ENCODE data around the gene NUDT12. TPM values are rescaled to one million over a fixed set of nuclear protein-coding genes. Genes with fewer than 3 reads are reported as not detected.
A peak's percentile ranks its signal among the peaks of the same experiment; 100 is the strongest.

NUDT12 gene
- total RNA-seq, 2 donors from 2014 or later = 0.71 to 5.7 TPM

DNA sequence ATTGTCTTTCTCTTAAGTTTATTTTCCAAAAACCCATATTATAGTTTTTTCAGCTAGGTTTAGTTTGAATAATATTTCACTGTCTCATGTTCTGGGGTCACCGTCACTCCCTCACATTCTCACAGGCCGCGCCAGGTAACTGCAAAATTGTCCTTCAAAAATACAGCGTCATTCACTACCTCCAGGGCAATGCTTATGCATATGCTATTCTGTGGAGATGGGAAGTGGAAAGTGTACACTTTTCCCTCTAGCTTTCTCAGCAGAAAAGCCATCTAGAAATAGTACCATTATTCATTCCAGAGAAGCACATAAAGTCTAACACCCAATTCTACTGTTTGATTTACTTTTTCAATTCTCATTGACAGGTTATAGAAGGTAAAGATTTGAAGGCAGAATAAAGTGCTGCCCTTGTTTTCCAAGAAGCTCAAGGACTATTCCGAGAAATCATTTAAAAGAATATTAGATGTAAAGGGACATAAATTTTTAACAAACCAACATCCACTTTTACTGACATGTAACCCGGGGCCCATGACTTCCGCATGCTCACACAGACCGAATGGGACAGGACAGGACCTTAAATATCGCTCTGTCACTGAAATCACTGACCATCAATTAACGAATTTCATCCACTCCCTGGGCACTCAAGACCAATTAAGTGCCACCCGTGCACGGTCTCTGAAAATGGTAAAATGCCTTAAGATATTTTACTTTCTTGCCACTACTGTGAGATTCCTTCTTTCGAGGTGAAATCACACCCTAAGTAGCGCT is 720 bp downstream of the NUDT12 start:
- DNase-seq (ENCODE audit: low spot score in 2 of 2) (no peak), ATAC-seq (peak; percentile 47 to 56)
- no peaks in the 10 kb centered on the region for H3K36me3 Mint-ChIP-seq
- peak overlapping the region; percentile 84 to 88 for H3K27ac Mint-ChIP-seq
- no peaks in the 10 kb centered on the region for H3K9me3 Mint-ChIP-seq

DNA sequence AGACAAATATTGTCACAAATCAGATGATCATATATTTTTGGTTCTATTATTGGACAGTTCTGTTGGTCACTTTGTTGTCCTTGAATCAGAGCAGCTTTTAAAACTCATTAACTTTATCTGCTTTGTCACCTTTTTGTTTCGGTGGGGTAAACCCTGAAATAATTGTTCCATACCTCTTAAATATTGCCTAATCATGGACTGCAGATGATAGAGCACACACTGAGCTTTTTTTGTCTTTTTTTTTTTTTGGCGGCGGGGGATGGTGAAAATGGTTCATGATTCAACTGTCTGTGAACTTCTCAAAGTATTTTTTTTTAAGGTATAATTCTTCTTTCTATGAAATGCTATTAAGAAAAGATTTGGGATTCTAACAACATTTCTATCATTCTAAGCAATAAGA is 1.8 kb downstream of the NUDT12 start:
- Mint-ChIP-seq H3K36me3 (no peaks in the 10 kb centered on the region), H3K9me3 (no peaks in the 10 kb centered on the region), H3K27ac (no peak overlapping the region)
- DNase-seq (ENCODE audit: low spot score in 2 of 2) (no peak), ATAC-seq (no peak)

DNA sequence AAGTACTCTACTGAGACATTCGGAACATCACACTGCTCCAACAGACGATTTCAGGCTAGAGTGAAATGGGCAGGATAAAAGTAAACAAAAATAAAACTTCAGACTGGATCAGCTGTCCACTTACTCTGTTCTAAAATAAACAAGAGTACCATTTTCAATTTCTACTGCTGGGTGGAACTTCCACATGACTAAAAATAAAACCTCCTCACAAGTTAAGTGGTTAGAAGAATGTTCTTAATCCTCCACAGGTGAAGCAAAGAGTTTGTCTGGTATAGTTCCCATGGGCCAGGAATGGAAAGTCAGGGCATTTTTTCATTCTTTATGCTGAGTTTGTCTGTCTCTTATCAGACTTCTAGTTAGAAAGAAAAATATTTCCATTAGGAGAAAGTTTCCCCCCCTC is 15.7 kb downstream of the NUDT12 start:
- no peak overlapping the region for H3K27ac Mint-ChIP-seq
- no peaks in the 10 kb centered on the region for H3K9me3 Mint-ChIP-seq
- ATAC-seq = no peak
- DNase-seq (ENCODE audit: low spot score in 2 of 2) = no peak
- no peaks in the 10 kb centered on the region for H3K36me3 Mint-ChIP-seq

DNA sequence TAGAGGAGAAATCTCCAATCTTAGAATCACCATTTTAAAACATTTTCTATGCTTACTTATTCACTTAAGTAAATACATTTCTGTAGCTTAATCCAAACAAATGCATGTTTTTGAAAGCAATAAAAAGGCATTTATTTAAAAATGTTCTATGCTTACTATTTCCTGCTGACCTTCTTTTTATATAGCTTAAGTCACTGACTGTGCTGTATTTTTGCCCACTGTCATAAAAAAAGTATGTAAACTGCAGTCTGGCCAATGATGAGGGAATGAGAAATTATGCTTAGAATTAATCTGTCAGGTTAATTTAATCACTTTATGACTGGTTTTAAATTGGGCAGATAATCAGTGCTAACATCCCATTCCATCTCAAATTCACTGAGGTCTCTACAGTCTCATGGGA is 20.1 kb downstream of the NUDT12 start:
- DNase-seq (ENCODE audit: low spot score in 2 of 2) (no peak), ATAC-seq (no peak)
- no peaks in the 10 kb centered on the region for H3K36me3 Mint-ChIP-seq

DNA sequence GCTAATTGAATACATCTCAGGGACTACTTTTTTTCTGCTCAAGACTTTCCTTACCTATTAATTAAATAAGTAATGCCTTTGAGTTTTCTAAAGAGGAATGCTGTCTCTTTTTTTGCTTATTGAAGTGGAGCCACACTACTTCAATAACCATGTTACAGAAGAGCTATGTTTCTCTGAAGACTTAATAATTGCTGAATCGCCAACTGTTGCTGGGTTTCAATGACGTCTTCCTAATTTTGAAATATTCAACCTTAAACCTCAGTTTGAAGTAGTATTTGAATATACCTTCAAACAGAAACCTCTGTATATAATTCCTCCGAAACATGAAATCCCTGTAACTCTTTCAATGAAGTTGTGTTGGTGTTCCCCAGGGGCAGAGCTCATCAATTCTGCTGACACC is 21.0 kb downstream of the NUDT12 start:
- Mint-ChIP-seq H3K27ac (no peak overlapping the region), H3K9me3 (no peaks in the 10 kb centered on the region), H3K36me3 (no peaks in the 10 kb centered on the region)
- ATAC-seq (no peak), DNase-seq (ENCODE audit: low spot score in 2 of 2) (no peak)

More for the DNA sequence above, 20.1 kb downstream of the NUDT12 start:
- H3K9me3 Mint-ChIP-seq = no peaks in the 10 kb centered on the region
- no peak overlapping the region for H3K27ac Mint-ChIP-seq

DNA sequence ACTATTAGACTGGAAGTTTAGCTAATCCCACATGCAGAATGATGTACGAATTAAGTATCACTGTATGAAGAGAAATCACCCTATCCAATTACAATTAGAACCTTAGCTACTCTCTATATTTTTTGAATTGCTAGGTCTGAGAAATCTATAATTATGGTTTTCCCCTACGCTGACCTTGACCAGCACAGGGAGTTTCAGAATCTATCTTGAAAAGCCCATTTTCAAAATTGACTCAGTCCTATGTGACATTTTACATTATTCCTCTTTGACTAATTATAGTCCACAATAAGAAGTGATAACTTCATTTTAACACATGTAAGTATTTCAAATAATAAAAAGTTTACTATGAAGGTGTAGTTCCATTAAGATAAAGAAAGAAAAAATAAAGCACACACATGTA is 21.5 kb downstream of the NUDT12 start:
- Mint-ChIP-seq H3K27ac (no peak overlapping the region), H3K36me3 (no peaks in the 10 kb centered on the region)
- ATAC-seq = no peak

DNA sequence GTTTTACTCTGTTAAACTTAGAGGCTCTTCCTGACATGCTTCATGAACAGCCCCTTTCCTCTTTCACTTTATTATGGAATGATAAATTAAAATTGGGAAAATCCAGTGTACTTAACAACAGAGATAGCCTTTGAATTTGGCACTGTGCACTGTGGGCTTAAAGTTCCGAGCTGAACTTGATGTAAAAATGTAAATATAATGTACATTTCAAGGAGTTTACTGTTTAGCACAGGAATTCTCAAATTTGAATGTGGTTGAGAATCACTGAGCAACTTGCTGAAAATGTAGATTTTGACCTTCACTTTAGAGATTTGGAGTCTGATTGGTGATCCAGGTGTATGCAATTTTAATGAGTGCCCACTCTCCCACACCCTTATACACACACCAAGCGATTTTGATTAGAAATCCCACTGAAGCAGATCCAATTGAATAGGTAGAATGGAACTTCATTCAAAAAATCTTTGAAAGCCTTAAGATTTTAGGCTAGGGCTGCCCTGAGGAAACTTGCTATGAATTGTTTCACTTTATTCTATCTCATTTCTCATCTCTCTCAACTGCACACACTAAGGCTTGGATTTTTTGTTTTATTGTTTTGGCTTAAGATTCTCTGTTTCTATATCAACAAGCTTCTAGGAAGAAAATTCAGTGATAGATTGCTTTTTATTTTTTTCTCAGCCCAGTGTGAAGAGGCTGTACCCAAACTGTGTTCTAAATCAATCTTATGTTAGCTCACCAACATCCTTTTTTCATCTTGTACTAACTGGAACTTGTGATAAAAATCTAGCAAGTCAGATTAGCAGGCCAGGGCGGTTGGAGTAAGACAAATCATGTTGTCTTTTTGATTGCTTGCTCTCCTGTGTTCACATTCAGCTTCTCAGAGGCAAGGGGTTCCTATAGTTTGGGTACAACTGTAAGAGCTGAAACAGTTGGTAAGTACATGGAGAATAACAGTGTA is 22.9 kb downstream of the NUDT12 start:
- no peak for ATAC-seq
- no peaks in the 10 kb centered on the region for H3K9me3 Mint-ChIP-seq
- H3K27ac Mint-ChIP-seq = no peak overlapping the region
- no peaks in the 10 kb centered on the region for H3K36me3 Mint-ChIP-seq
- no peak for DNase-seq (ENCODE audit: low spot score in 2 of 2)

More for the DNA sequence above, 21.5 kb downstream of the NUDT12 start:
- no peak for DNase-seq (ENCODE audit: low spot score in 2 of 2)
- H3K9me3 Mint-ChIP-seq = no peaks in the 10 kb centered on the region

DNA sequence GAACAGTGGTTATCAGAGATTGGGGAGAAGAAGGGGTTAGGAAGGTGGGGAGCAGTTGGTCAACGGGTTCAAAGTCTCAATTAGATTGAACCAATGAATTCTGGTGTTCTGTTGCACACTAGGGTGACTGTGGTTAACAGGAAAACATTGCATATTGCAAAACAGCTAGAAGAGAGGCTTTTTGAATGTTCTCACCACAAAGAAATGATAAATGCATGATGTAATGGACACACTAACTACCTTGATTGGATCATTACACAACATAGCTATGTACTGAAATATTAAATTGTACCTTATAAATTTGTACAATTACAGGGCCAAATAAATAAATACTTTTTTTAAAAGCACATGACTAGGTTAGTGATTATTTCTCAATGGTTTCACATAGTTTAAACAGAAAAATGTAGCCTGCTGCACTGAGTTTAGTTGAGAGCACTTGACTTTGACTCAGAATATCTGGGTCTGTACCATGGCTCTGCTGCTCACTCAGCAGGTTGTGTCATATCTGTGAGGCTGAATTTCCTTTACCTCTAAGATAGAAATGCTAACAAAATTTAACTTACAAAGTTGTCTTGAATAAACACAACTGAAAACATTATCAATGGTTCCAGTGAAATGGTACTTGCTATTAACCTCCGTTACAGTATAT is 30.4 kb downstream of the NUDT12 start:
- Mint-ChIP-seq H3K9me3 (no peaks in the 10 kb centered on the region), H3K36me3 (no peaks in the 10 kb centered on the region), H3K27ac (no peak overlapping the region)
- ATAC-seq (no peak), DNase-seq (ENCODE audit: low spot score in 2 of 2) (no peak)

DNA sequence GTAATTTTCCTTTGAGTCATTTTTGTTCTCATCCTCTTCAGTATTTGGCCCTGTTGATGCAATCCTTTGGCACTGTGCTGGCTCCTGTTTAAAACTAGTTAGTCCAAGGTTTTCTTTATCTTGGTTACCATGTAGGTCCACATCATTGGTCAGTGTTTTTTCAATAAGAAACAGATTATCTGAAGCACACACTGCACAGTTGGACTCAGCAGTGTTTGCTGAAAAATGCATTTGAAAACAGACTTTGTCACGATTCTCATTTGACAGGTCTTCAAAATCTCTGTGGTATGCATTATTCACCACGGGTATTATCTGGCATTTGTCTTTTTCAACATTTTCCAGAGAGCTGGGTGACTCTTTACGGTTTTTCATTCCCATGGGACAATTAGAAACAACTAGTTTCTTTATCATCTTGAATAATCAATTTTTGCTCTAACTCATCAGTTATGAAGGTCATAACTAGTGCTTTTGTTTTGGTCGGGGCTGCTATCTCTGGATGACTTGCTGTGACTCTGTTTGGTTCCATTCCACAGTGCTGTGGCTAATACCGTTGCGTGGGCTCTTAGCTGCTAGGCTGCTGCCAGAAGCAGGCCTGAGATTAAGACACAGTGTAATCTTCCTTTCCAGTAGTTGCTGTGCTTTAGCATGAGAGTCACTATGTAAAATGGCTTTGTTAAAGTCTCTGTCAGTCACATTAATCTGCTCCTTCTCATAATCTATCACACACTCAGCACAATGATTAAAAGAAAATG is 36.2 kb downstream of the NUDT12 start:
- DNase-seq (ENCODE audit: low spot score in 2 of 2) (no peak), ATAC-seq (no peak)
- Mint-ChIP-seq H3K9me3 (no peaks in the 10 kb centered on the region), H3K27ac (no peak overlapping the region), H3K36me3 (no peaks in the 10 kb centered on the region)

DNA sequence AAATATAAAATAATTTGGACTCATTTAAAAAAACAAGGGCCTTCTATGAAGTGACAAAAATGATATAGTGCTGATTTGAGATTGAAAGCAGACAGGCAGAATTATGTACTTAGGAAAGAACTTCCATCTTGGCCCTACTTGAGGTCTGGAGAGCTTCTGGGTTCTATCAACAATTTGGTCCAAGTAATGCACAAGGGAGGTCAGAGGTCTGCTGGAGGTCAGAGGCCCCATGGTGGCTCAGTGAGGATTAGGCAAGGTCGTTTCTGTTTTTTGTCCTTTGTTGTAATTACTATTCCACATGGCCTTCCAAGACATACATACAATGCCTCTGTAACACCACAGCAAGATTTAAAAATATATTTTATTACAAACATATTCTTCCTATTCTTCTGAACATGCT is 37.2 kb downstream of the NUDT12 start:
- no peaks in the 10 kb centered on the region for H3K9me3 Mint-ChIP-seq
- H3K36me3 Mint-ChIP-seq = no peaks in the 10 kb centered on the region
- DNase-seq (ENCODE audit: low spot score in 2 of 2) (no peak), ATAC-seq (no peak)
- H3K27ac Mint-ChIP-seq = no peak overlapping the region

DNA sequence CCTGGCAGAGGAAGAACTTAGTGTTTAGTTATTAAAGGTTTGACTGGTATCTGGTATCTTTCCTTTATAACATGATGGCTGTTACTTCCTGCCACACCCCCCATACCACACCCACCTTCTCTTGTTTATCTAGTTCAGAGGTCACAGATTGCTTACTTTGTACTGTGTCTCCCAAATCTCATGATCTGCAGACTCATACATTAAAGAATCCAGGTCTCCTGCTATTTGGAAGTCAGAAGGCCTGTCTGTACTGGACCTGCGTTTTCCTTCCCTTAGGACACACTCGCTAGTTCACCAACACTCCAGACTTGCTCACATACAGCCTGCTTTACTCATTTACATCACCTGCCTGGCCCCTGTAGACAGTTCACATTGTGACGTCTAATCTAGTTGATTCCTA is 39.3 kb downstream of the NUDT12 start:
- ATAC-seq = no peak
- no peak for DNase-seq (ENCODE audit: low spot score in 2 of 2)
- no peaks in the 10 kb centered on the region for H3K36me3 Mint-ChIP-seq
- no peaks in the 10 kb centered on the region for H3K9me3 Mint-ChIP-seq
- H3K27ac Mint-ChIP-seq = no peak overlapping the region

DNA sequence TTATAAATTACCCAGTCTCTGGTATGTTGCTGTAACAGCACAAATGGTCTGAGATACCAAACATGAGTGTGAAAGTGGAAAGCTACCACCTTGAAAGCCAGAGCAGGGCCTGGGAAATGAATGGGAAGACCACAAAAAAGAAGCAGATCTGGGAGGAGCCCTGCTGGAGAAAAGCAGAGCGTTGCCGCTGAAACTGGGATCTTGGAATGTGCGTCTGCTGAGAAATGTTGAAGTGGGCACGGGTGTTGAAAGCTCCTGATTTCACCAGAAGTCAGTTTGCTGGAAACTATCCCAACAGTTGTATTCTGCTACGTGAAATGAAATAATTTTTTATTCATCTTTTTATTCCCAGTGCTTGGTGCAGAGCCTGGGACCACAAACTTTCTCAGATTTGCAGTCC is 40.0 kb downstream of the NUDT12 start:
- no peaks in the 10 kb centered on the region for H3K9me3 Mint-ChIP-seq
- no peaks in the 10 kb centered on the region for H3K36me3 Mint-ChIP-seq

DNA sequence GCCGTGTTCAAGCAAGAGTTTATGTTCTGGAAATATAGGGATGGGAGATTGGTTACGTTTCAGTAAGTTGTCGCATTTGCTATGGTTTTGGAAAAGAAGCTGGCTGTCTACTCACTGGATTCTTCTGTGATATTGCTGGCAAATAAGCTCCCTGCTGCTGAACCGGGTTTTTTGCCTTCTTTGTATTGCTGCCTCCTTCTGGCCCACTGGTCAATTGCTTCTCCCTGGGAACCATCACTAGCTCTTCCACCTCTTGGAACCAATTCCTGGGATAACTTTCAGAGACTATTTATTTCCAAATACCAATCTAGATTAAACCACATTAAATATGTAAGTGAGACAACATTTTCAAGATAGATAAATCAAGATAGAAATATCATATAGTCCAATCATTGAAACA is 43.0 kb downstream of the NUDT12 start:
- Mint-ChIP-seq H3K27ac (no peak overlapping the region), H3K9me3 (no peaks in the 10 kb centered on the region), H3K36me3 (no peaks in the 10 kb centered on the region)
- no peak for ATAC-seq
- DNase-seq (ENCODE audit: low spot score in 2 of 2) = no peak

More for the DNA sequence above, 40.0 kb downstream of the NUDT12 start:
- ATAC-seq (no peak), DNase-seq (ENCODE audit: low spot score in 2 of 2) (no peak)
- H3K27ac Mint-ChIP-seq = no peak overlapping the region

DNA sequence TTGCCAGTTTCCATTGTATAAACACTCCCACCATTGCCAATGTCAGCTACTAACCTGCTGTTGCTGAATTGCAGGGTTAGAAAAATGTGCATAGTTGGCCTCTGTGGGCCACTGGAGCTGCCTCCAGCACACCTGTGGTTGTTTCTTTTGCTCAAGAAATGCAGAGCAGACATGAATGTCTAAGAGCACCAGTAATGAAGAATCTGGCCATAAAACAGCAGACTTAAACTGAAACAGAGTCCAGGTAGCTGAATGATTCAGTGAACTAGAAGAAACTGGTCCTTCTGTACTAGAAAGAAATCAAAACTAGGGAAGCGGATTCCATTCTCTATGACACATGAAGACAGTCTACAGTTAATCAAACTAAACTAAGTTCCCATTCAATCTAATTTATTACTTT is 48.2 kb downstream of the NUDT12 start:
- H3K9me3 Mint-ChIP-seq = no peaks in the 10 kb centered on the region
- DNase-seq (ENCODE audit: low spot score in 2 of 2) = no peak
- no peak overlapping the region for H3K27ac Mint-ChIP-seq
- H3K36me3 Mint-ChIP-seq = no peaks in the 10 kb centered on the region
- no peak for ATAC-seq

DNA sequence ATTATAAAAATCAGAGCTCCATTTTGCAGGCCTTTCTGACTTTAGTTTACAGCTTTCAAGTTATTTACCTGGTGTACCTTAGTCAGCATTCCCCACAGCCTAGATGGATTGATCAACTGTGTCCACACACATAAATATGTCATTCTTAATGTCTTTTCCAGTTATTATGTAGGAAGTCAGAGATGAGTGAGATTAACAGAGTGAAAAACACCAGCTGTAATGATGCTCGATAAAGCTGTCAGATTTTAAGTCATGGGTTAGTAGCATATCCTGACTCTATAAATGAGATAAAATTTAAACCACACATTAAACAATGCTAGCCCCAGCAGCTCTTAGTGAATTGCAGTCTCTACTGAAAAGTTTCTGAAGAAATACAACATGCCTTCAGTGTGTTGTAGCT is 48.9 kb downstream of the NUDT12 start:
- Mint-ChIP-seq H3K9me3 (no peaks in the 10 kb centered on the region), H3K36me3 (no peaks in the 10 kb centered on the region), H3K27ac (no peak overlapping the region)
- no peak for DNase-seq (ENCODE audit: low spot score in 2 of 2)
- ATAC-seq = no peak

DNA sequence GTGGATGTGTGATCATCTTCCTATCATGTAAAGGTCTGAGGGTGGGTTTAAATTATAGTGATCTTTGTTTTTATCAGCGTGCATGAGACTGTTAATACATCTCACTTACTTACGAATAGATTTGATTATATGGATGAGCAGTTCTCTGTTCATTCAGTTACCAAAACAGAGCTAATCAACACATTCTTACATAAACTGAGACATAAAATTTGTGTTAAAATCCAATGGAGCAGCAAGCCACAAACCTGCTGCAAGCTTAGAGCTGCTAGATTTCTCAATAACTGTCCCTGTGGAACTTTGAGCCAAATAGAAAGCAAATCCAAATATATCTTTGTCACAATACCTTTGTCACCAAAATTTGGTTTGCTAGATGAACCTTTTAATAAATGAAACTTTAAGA is 50.1 kb downstream of the NUDT12 start:
- H3K9me3 Mint-ChIP-seq = no peaks in the 10 kb centered on the region
- no peak overlapping the region for H3K27ac Mint-ChIP-seq
- ATAC-seq (no peak), DNase-seq (ENCODE audit: low spot score in 2 of 2) (no peak)
- H3K36me3 Mint-ChIP-seq = no peaks in the 10 kb centered on the region

DNA sequence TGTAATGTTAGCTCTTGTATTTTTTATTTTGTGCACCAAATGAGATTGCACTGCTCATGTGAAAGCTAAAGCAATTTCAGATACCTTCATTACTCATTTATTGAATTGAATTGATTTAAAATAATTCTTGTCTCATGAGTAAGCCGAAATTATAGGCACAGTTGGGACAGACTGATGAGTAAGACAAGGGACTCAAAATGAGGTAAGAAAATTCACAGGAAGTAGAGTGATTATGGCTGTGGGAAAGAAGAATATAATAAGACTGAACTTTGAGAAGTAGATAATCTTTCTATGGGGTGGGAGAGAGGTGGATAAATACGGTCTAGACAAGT is 51.1 kb downstream of the NUDT12 start:
- DNase-seq (ENCODE audit: low spot score in 2 of 2) (no peak), ATAC-seq (no peak)
- Mint-ChIP-seq H3K9me3 (peaks cover 3 to 4% of the 10 kb centered on the region in 2 donors), H3K27ac (no peak overlapping the region), H3K36me3 (peaks cover 0 to 5% of the 10 kb centered on the region in 2 donors)
